OCI-LY3 (cell line): ENCODE data around the gene GLOD4.

Experiments used
- EZH2phosphoT487 ChIP-seq: fragments of 200-600 bp; shearing (Covaris generic); IDR thresholded peaks from 2 replicates; pipeline ENCODE4 v1.6.1; 2018; ENCODE audit warnings: antibody characterized with exemption, mixed run types, low read depth
- TF ChIP-seq, protein P1 (sequence below): fragments of 200-600, 300-600 bp; sonication (generic); IDR thresholded peaks from 2 replicates; pipeline ENCODE4 v1.5.1; 2014; ENCODE audit warnings: antibody characterized with exemption, low read length, low read depth

DNA sequence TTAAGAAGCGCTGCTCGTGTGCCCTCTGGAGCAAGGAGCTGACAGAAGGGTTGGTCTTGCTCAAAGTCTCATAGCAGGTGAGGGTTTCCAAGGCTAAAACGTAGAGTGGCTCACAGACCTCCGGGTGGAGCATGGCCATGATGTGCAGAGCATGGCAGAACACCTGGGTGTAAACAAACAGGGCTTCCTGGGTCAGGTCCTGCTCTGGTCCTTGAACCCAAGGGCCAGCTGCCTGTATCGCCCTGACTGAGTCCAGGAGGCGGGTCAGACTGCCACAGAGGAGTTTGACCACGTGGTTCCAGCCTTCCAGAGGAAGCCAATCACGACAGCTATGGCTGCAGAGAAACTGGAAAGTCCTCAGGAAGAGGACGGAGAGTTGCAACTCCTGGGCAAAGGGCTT is 37.1 kb downstream of the GLOD4 start:
- no peak for TF ChIP-seq EZH2phosphoT487
- TF ChIP-seq, protein P1, sequence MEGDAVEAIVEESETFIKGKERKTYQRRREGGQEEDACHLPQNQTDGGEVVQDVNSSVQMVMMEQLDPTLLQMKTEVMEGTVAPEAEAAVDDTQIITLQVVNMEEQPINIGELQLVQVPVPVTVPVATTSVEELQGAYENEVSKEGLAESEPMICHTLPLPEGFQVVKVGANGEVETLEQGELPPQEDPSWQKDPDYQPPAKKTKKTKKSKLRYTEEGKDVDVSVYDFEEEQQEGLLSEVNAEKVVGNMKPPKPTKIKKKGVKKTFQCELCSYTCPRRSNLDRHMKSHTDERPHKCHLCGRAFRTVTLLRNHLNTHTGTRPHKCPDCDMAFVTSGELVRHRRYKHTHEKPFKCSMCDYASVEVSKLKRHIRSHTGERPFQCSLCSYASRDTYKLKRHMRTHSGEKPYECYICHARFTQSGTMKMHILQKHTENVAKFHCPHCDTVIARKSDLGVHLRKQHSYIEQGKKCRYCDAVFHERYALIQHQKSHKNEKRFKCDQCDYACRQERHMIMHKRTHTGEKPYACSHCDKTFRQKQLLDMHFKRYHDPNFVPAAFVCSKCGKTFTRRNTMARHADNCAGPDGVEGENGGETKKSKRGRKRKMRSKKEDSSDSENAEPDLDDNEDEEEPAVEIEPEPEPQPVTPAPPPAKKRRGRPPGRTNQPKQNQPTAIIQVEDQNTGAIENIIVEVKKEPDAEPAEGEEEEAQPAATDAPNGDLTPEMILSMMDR: no peak
